Natural killer cell treated with Interleukin-12 subunit alpha and Interleukin-12 subunit beta and Interleukin-15 and Interleukin-18, amount 100 ng/mL, for 72 hours (primary cell): ENCODE data around the gene DLG1. TPM values are rescaled to one million over a fixed set of nuclear protein-coding genes. Genes with fewer than 3 reads are reported as not detected.

ENCODE experiments used
- ATAC-seq, 2 donors: fragments of 150-1000 bp; cut with Tn5 transposase in 1 of 2; sonication (Bioruptor Pico), chemical (Tn5 transposase) in 1 of 2; 2 replicates each; pipeline ENCODE4 v1.10.0; 2021
- DNase-seq: peaks from one replicate; pipeline ENCODE4 v3.0.0; 2022; ENCODE audit warnings: low spot score
- H3K27ac Mint-ChIP-seq, 2 donors: 1 replicate in 1 of 2; 2 replicates in 1 of 2; pipeline ENCODE4 v1.8.0; 2022; ENCODE audit warnings: mixed read lengths in 2 of 2, mild to moderate bottlenecking in 1 of 2, moderate library complexity in 1 of 2
- H3K27me3 Mint-ChIP-seq, 2 donors: 1 replicate in 1 of 2; 2 replicates in 1 of 2; pipeline ENCODE4 v1.8.0; 2022; ENCODE audit warnings: mixed read lengths in 2 of 2
- H3K36me3 Mint-ChIP-seq: one replicate; pipeline ENCODE4 v1.8.0; 2022; ENCODE audit warnings: mixed read lengths
- H3K4me1 Mint-ChIP-seq, 2 donors: 1 replicate in 1 of 2; 2 replicates in 1 of 2; pipeline ENCODE4 v1.8.0; 2022; ENCODE audit warnings: low read depth in 2 of 2, mixed read lengths in 2 of 2, mild to moderate bottlenecking in 1 of 2
- H3K4me3 Mint-ChIP-seq: one replicate; pipeline ENCODE4 v1.8.0; 2022; ENCODE audit warnings: mixed read lengths
- H3K9me3 Mint-ChIP-seq: 2 replicates; pipeline ENCODE4 v1.8.0; 2022; ENCODE audit warnings: mixed read lengths
- total RNA-seq, 2 donors: library from RNA; stranded (reverse); gene quantifications; one replicate each; pipeline ENCODE4 v1.2.3, GENCODE V29; 2022

DLG1 gene
- total RNA-seq, 2 donors from 2014 or later = 76.5 to 121 TPM

GRCh38 chr3:197306374-197307086 is 8.1 kb upstream of the DLG1 start:
- H3K4me1 Mint-ChIP-seq = peaks cover 57 to 62% of the 10 kb centered on the region in 2 donors
- ATAC-seq (no peak), DNase-seq (no peak)
- no peaks in the 10 kb centered on the region for H3K9me3 Mint-ChIP-seq
- peak overlapping the region; percentile 67 for H3K4me3 Mint-ChIP-seq
- no peaks in the 10 kb centered on the region for H3K36me3 Mint-ChIP-seq
- peak overlapping the region; percentile 38 to 76 for H3K27ac Mint-ChIP-seq
- H3K27me3 Mint-ChIP-seq = peaks cover 9% of the 10 kb centered on the region in 2 donors

GRCh38 chr3:197305854-197306253 is 7.4 kb upstream of the DLG1 start:
- Mint-ChIP-seq H3K27ac (peak overlapping the region; percentile 38 to 76), H3K27me3 (peaks cover 9 to 11% of the 10 kb centered on the region in 2 donors), H3K9me3 (no peaks in the 10 kb centered on the region), H3K4me1 (peaks cover 54 to 62% of the 10 kb centered on the region in 2 donors), H3K36me3 (no peaks in the 10 kb centered on the region), H3K4me3 (peak overlapping the region; percentile 67)
- ATAC-seq = peak; percentile 94 to 96
- DNase-seq = no peak

- DNase-seq (no peak), ATAC-seq (no peak)
- Mint-ChIP-seq H3K9me3 (no peaks in the 10 kb centered on the region), H3K4me1 (peaks cover 45 to 55% of the 10 kb centered on the region in 2 donors), H3K4me3 (no peak overlapping the region), H3K27me3 (peaks cover 5 to 10% of the 10 kb centered on the region in 2 donors), H3K36me3 (no peaks in the 10 kb centered on the region), H3K27ac (peak overlapping the region; percentile 1 to 3)
These were observed 5.0 kb upstream of the DLG1 start for GRCh38 chr3:197303452-197303851.

- Mint-ChIP-seq H3K27me3 (peaks cover 0 to 7% of the 10 kb centered on the region in 2 donors), H3K4me3 (no peak overlapping the region), H3K36me3 (no peaks in the 10 kb centered on the region), H3K4me1 (peaks cover 41 to 52% of the 10 kb centered on the region in 2 donors), H3K27ac (peak overlapping the region in 1 of 2 donors; percentile 8), H3K9me3 (no peaks in the 10 kb centered on the region)
- DNase-seq = no peak
- ATAC-seq = no peak
These were observed 4.4 kb upstream of the DLG1 start for GRCh38 chr3:197302696-197303341.

- peaks cover 39 to 53% of the 10 kb centered on the region in 2 donors for H3K4me1 Mint-ChIP-seq
- DNase-seq = no peak
- ATAC-seq = no peak
- peaks cover 2% of the 10 kb centered on the region for H3K36me3 Mint-ChIP-seq
- peaks cover 0 to 6% of the 10 kb centered on the region in 2 donors for H3K27me3 Mint-ChIP-seq
- no peaks in the 10 kb centered on the region for H3K9me3 Mint-ChIP-seq
- H3K4me3 Mint-ChIP-seq = no peak overlapping the region
- H3K27ac Mint-ChIP-seq = no peak overlapping the region
These were observed 3.6 kb upstream of the DLG1 start for GRCh38 chr3:197302033-197302432.

- Mint-ChIP-seq H3K27me3 (peaks cover 0 to 6% of the 10 kb centered on the region in 2 donors), H3K9me3 (no peaks in the 10 kb centered on the region), H3K4me1 (peaks cover 30 to 54% of the 10 kb centered on the region in 2 donors), H3K4me3 (no peak overlapping the region), H3K36me3 (peaks cover 4% of the 10 kb centered on the region), H3K27ac (peak overlapping the region in 1 of 2 donors; percentile 6)
- no peak for ATAC-seq
- no peak for DNase-seq
These were observed 1.9 kb upstream of the DLG1 start for GRCh38 chr3:197300361-197300760.

GRCh38 chr3:197298945-197299854 is 788 bp upstream of the DLG1 start:
- DNase-seq (no peak), ATAC-seq (no peak)
- Mint-ChIP-seq H3K4me1 (peaks cover 28 to 45% of the 10 kb centered on the region in 2 donors), H3K27ac (peak overlapping the region; percentile 73 to 83), H3K27me3 (peaks cover 0 to 6% of the 10 kb centered on the region in 2 donors), H3K36me3 (peaks cover 4% of the 10 kb centered on the region), H3K4me3 (peak overlapping the region; percentile 95), H3K9me3 (no peaks in the 10 kb centered on the region)

- Mint-ChIP-seq H3K4me3 (peak overlapping the region; percentile 95), H3K4me1 (peaks cover 22 to 30% of the 10 kb centered on the region in 2 donors), H3K27me3 (peaks cover 0 to 6% of the 10 kb centered on the region in 2 donors)
These were observed 704 bp downstream of the DLG1 start for GRCh38 chr3:197297476-197298340.

GRCh38 chr3:197297002-197297401 is 1.4 kb downstream of the DLG1 start:
- no peaks in the 10 kb centered on the region for H3K9me3 Mint-ChIP-seq
- DNase-seq (no peak), ATAC-seq (no peak)
- peak overlapping the region; percentile 73 to 83 for H3K27ac Mint-ChIP-seq
- peaks cover 0 to 6% of the 10 kb centered on the region in 2 donors for H3K27me3 Mint-ChIP-seq
- H3K36me3 Mint-ChIP-seq = peaks cover 4% of the 10 kb centered on the region
- peaks cover 21 to 32% of the 10 kb centered on the region in 2 donors for H3K4me1 Mint-ChIP-seq
- H3K4me3 Mint-ChIP-seq = peak overlapping the region; percentile 95

More at GRCh38 chr3:197297476-197298340, 704 bp downstream of the DLG1 start:
- peaks cover 4% of the 10 kb centered on the region for H3K36me3 Mint-ChIP-seq
- peak overlapping the region; percentile 73 to 83 for H3K27ac Mint-ChIP-seq
- ATAC-seq (peak; percentile 90 to 92), DNase-seq (peak; percentile 92)
- no peaks in the 10 kb centered on the region for H3K9me3 Mint-ChIP-seq

- H3K27ac Mint-ChIP-seq = peak overlapping the region; percentile 73 to 83
These were observed 1.9 kb downstream of the DLG1 start for GRCh38 chr3:197296545-197296944.

GRCh38 chr3:197295871-197296270 is 2.5 kb downstream of the DLG1 start:
- Mint-ChIP-seq H3K4me1 (peaks cover 31 to 43% of the 10 kb centered on the region in 2 donors), H3K27me3 (peaks cover 0 to 4% of the 10 kb centered on the region in 2 donors), H3K4me3 (peak overlapping the region; percentile 3), H3K36me3 (peaks cover 4% of the 10 kb centered on the region), H3K9me3 (no peaks in the 10 kb centered on the region), H3K27ac (no peak overlapping the region)
- ATAC-seq (no peak), DNase-seq (no peak)

More at GRCh38 chr3:197296545-197296944, 1.9 kb downstream of the DLG1 start:
- Mint-ChIP-seq H3K9me3 (no peaks in the 10 kb centered on the region), H3K4me3 (peak overlapping the region; percentile 95), H3K27me3 (peaks cover 0 to 6% of the 10 kb centered on the region in 2 donors), H3K36me3 (peaks cover 4% of the 10 kb centered on the region), H3K4me1 (peaks cover 26 to 36% of the 10 kb centered on the region in 2 donors)
- DNase-seq = no peak
- no peak for ATAC-seq

GRCh38 chr3:197293605-197294237 is 4.7 kb downstream of the DLG1 start:
- ATAC-seq (no peak), DNase-seq (no peak)
- no peak overlapping the region for H3K4me3 Mint-ChIP-seq
- H3K9me3 Mint-ChIP-seq = no peaks in the 10 kb centered on the region
- H3K4me1 Mint-ChIP-seq = peaks cover 32 to 50% of the 10 kb centered on the region in 2 donors
- no peaks in the 10 kb centered on the region for H3K27me3 Mint-ChIP-seq
- H3K27ac Mint-ChIP-seq = no peak overlapping the region
- H3K36me3 Mint-ChIP-seq = peaks cover 16% of the 10 kb centered on the region
